Measurements from ENCODE around the gene DLG2. TPM values are rescaled to one million over a fixed set of nuclear protein-coding genes. Genes with fewer than 3 reads are reported as not detected.

The DLG2 gene
- total RNA-seq, 4 donors from 2014 or later, result 7.3 to 14.1 (median 11.1) TPM

- WGBS, result 91% methylated on average over 5 of the region's 5 CpGs
- no peak for DNase-seq (ENCODE audit: extremely low spot score)
- Histone ChIP-seq H3K4me3 (no peak overlapping the region), H3K9me3 (no peaks in the 10 kb centered on the region), H3K27ac (replicated peaks in 1 of 4) (no peak overlapping the region), H3K4me1 (no peaks in the 10 kb centered on the region), H3K27me3 (no peaks in the 10 kb centered on the region), H3K36me3 (no peaks in the 10 kb centered on the region)
- intact Hi-C loops (cut with DNase I), result no loop called here
- TF ChIP-seq CTCF (IDR thresholded peaks at IDR 0.05) (no peak), POLR2AphosphoS5 (IDR thresholded peaks at IDR 0.05) (no peak), EP300 (IDR thresholded peaks at IDR 0.05) (no peak), POLR2A (IDR thresholded peaks at IDR 0.05; ENCODE audit: low read depth) (no peak)
Measured at GRCh38 chr11:84255483-84255882, 1371.7 kb downstream of the DLG2 start.

- no peaks in the 10 kb centered on the region for H3K9me3 ChIP-seq
- no peaks in the 10 kb centered on the region for H3K27me3 ChIP-seq
- no peak for DNase-seq (ENCODE audit: extremely low spot score)
- WGBS, result 91% methylated on average over 2 of the region's 2 CpGs
- intact Hi-C loops (cut with DNase I), result no loop called here
- H3K4me3 ChIP-seq, result no peak overlapping the region
- peaks cover 0 to 9% (median 0%) of the 10 kb centered on the region in 4 donors for H3K4me1 ChIP-seq
- TF ChIP-seq POLR2A (IDR thresholded peaks at IDR 0.05; ENCODE audit: low read depth), result no peak
- TF ChIP-seq POLR2AphosphoS5 (IDR thresholded peaks at IDR 0.05), result no peak
- TF ChIP-seq EP300 (IDR thresholded peaks at IDR 0.05), result no peak
- no peak for TF ChIP-seq CTCF (IDR thresholded peaks at IDR 0.05)
- no peaks in the 10 kb centered on the region for H3K36me3 ChIP-seq
- H3K27ac ChIP-seq (replicated peaks in 1 of 4), result no peak overlapping the region
Measured at GRCh38 chr11:84250834-84251613, 1376.1 kb downstream of the DLG2 start.

- Histone ChIP-seq H3K27me3 (no peaks in the 10 kb centered on the region), H3K4me1 (peaks cover 0 to 9% (median 0%) of the 10 kb centered on the region in 4 donors), H3K4me3 (no peak overlapping the region), H3K27ac (replicated peaks in 1 of 4) (peak overlapping the region in 1 of 4 donors; percentile 18), H3K36me3 (no peaks in the 10 kb centered on the region), H3K9me3 (no peaks in the 10 kb centered on the region)
- no peak for DNase-seq (ENCODE audit: extremely low spot score)
- TF ChIP-seq POLR2AphosphoS5 (IDR thresholded peaks at IDR 0.05) (no peak), CTCF (IDR thresholded peaks at IDR 0.05) (no peak), EP300 (IDR thresholded peaks at IDR 0.05) (no peak), POLR2A (IDR thresholded peaks at IDR 0.05; ENCODE audit: low read depth) (no peak)
- whole genome bisulfite sequencing, result 85% methylated on average over 4 of the region's 4 CpGs
- intact Hi-C loops (cut with DNase I), result no loop called here
Measured at GRCh38 chr11:84249344-84250135, 1377.6 kb downstream of the DLG2 start.

GRCh38 chr11:84247926-84248325 lies 1379.2 kb downstream of the DLG2 start:
- intact Hi-C loops (cut with DNase I), result no loop called here
- no peak overlapping the region for H3K27ac ChIP-seq (replicated peaks in 1 of 4)

More at GRCh38 chr11:84247926-84248325, 1379.2 kb downstream of the DLG2 start:
- H3K9me3 ChIP-seq, result no peaks in the 10 kb centered on the region
- no peak for DNase-seq (ENCODE audit: extremely low spot score)
- H3K27me3 ChIP-seq, result no peaks in the 10 kb centered on the region
- H3K4me1 ChIP-seq, result peaks cover 0 to 9% (median 0%) of the 10 kb centered on the region in 4 donors
- H3K36me3 ChIP-seq, result no peaks in the 10 kb centered on the region
- WGBS, result 72% methylated on average over 4 of the region's 4 CpGs
- no peak overlapping the region for H3K4me3 ChIP-seq
- no peak for TF ChIP-seq EP300 (IDR thresholded peaks at IDR 0.05)
- no peak for TF ChIP-seq POLR2A (IDR thresholded peaks at IDR 0.05; ENCODE audit: low read depth)
- TF ChIP-seq CTCF (IDR thresholded peaks at IDR 0.05), result no peak
- TF ChIP-seq POLR2AphosphoS5 (IDR thresholded peaks at IDR 0.05), result no peak
